ENCODE data around the gene NEURL1. TPM values are rescaled to one million over a fixed set of nuclear protein-coding genes. Genes with fewer than 3 reads are reported as not detected.
A peak's percentile ranks its signal among the peaks of the same experiment; 100 is the strongest.

Gene NEURL1
- total RNA-seq, 2 experiments from 2014 or later = 0.47 TPM; not detected in 1

DNA sequence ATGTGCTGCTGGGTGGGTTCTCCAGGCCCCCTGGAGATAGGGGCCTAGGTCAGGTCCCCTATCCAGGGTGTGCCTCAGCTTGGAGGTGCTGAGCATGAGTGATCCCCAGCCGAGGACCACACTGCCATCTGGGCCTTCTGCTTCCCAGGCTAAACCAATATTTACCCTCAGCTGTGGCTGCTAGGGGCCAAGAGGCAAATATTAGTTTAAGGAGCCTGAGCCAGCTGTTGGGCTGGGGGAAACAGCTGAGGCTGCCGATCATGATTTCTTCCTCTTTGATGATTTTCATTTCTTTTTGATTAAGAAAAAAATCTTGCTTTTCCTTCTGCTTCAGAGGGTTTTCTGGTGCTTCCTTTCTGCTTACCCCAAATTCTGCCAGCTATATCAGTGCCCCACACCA, 83.4 kb downstream of the NEURL1 start:
- no TSS peak for BruUV-seq (replicated peaks)
- ChIA-PET CTCF (ENCODE audit: unreplicated experiment) (no interaction called here), POLR2A (no interaction called here)
- Histone ChIP-seq H3K79me2 (ENCODE audit: insufficient read depth, low read depth, low read length) (no peaks in the 10 kb centered on the region), H3K4me3 (ENCODE audit: low read depth, low read length, poor library complexity, severe bottlenecking) (no peak overlapping the region), H3K9me3 (ENCODE audit: low read length) (no peaks in the 10 kb centered on the region), H3K36me3 (ENCODE audit: insufficient read depth, low read length) (no peaks in the 10 kb centered on the region), H3K4me2 (ENCODE audit: low read length) (no peak overlapping the region), H3K9me2 (ENCODE audit: insufficient read depth, low read length) (no peaks in the 10 kb centered on the region), H3K4me1 (ENCODE audit: insufficient read depth, low read length, poor library complexity, severe bottlenecking) (no peaks in the 10 kb centered on the region), H3K27ac (ENCODE audit: low read depth, low read length, poor library complexity, severe bottlenecking) (no peak overlapping the region), H4K20me1 (ENCODE audit: insufficient read depth, low read length) (no peaks in the 10 kb centered on the region), H2AFZ (ENCODE audit: low read length) (no peak overlapping the region)
- no peak for DNase-seq (ENCODE audit: low spot score)
- intact Hi-C loops (cut with micrococcal nuclease; ENCODE audit: unreplicated experiment) = no loop called here
- TF ChIP-seq, protein P1, sequence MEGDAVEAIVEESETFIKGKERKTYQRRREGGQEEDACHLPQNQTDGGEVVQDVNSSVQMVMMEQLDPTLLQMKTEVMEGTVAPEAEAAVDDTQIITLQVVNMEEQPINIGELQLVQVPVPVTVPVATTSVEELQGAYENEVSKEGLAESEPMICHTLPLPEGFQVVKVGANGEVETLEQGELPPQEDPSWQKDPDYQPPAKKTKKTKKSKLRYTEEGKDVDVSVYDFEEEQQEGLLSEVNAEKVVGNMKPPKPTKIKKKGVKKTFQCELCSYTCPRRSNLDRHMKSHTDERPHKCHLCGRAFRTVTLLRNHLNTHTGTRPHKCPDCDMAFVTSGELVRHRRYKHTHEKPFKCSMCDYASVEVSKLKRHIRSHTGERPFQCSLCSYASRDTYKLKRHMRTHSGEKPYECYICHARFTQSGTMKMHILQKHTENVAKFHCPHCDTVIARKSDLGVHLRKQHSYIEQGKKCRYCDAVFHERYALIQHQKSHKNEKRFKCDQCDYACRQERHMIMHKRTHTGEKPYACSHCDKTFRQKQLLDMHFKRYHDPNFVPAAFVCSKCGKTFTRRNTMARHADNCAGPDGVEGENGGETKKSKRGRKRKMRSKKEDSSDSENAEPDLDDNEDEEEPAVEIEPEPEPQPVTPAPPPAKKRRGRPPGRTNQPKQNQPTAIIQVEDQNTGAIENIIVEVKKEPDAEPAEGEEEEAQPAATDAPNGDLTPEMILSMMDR (conservative IDR thresholded peaks at IDR 0.05; ENCODE audit: low read length) = no peak
- no peak for TF ChIP-seq EZH2phosphoT487 (IDR thresholded peaks at IDR 0.05; ENCODE audit: borderline replicate concordance, low read depth, low read length)

DNA sequence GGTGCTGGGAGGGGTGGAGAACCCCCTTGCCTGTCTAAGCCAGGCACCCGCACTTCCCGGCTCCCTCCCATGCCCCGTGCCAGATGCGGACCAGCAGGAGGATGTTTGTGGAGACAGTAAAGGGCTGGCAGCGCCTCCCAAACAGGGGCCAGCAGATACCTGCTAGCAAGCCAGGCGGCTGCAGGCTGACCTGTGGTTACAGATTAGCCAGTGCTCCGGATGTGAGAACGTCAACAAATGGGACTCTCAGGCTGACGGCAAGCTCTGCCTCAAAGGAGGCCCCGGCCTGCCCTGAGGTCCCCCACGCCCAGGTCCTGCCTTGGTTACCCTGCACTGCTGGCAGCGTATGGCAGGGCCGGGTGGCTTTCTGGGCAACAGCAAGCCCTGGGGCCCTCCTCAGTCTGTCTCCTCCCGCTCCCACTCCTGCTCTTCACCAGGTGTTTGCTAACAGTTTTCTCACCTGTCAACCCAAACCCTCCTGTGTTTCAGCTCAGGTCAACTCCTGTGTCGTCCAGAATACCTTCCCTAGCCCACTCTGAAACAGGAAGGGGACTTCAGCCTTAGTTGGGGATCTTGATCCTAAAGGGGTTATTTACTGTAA, 85.4 kb downstream of the NEURL1 start:
- no peaks in the 10 kb centered on the region for H3K9me3 ChIP-seq (ENCODE audit: low read length)
- ChIA-PET CTCF (ENCODE audit: unreplicated experiment) (no interaction called here), POLR2A (no interaction called here)
- TF ChIP-seq, protein P1 (conservative IDR thresholded peaks at IDR 0.05; ENCODE audit: low read length) = no peak
- no peak for TF ChIP-seq EZH2phosphoT487 (IDR thresholded peaks at IDR 0.05; ENCODE audit: borderline replicate concordance, low read depth, low read length)
- no peak overlapping the region for H2AFZ ChIP-seq (ENCODE audit: low read length)
- no peak for DNase-seq (ENCODE audit: low spot score)
- no peak overlapping the region for H3K4me2 ChIP-seq (ENCODE audit: low read length)
- H3K27ac ChIP-seq (ENCODE audit: low read depth, low read length, poor library complexity, severe bottlenecking) = no peak overlapping the region
- no peaks in the 10 kb centered on the region for H4K20me1 ChIP-seq (ENCODE audit: insufficient read depth, low read length)
- H3K4me1 ChIP-seq (ENCODE audit: insufficient read depth, low read length, poor library complexity, severe bottlenecking) = peaks cover 3% of the 10 kb centered on the region
- no peaks in the 10 kb centered on the region for H3K36me3 ChIP-seq (ENCODE audit: insufficient read depth, low read length)
- no peaks in the 10 kb centered on the region for H3K79me2 ChIP-seq (ENCODE audit: insufficient read depth, low read depth, low read length)
- no peaks in the 10 kb centered on the region for H3K9me2 ChIP-seq (ENCODE audit: insufficient read depth, low read length)
- no peak overlapping the region for H3K4me3 ChIP-seq (ENCODE audit: low read depth, low read length, poor library complexity, severe bottlenecking)
- BruUV-seq (replicated peaks) = no TSS peak
- intact Hi-C loops (cut with micrococcal nuclease; ENCODE audit: unreplicated experiment) = no loop called here

DNA sequence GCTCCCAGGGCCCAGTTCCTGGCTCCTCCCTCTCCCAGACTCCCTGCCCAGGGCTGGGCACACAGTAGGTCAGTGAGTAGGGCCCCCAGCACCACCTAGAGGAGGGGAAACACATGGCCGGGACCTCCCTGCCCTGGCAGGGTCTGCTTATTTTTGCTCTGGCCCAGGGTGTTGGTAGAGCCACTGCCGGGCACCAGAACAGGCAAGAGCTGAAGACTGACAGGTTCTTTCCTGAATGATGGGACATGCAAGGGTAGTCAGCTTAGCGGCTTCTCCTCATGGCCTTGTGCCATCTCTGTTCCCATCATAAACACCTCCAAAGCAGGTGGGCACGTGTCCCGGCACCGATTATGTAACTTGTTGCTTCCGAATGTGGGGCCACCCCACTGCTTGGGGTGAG, 86.5 kb downstream of the NEURL1 start:
- Histone ChIP-seq H3K27ac (ENCODE audit: low read depth, low read length, poor library complexity, severe bottlenecking) (no peak overlapping the region), H4K20me1 (ENCODE audit: insufficient read depth, low read length) (no peaks in the 10 kb centered on the region), H2AFZ (ENCODE audit: low read length) (no peak overlapping the region), H3K4me1 (ENCODE audit: insufficient read depth, low read length, poor library complexity, severe bottlenecking) (peaks cover 9% of the 10 kb centered on the region), H3K9me3 (ENCODE audit: low read length) (no peaks in the 10 kb centered on the region), H3K4me3 (ENCODE audit: low read depth, low read length, poor library complexity, severe bottlenecking) (no peak overlapping the region), H3K4me2 (ENCODE audit: low read length) (no peak overlapping the region), H3K36me3 (ENCODE audit: insufficient read depth, low read length) (no peaks in the 10 kb centered on the region), H3K9me2 (ENCODE audit: insufficient read depth, low read length) (no peaks in the 10 kb centered on the region), H3K79me2 (ENCODE audit: insufficient read depth, low read depth, low read length) (no peaks in the 10 kb centered on the region)
- intact Hi-C loops (cut with micrococcal nuclease; ENCODE audit: unreplicated experiment) = no loop called here
- TF ChIP-seq EZH2phosphoT487 (IDR thresholded peaks at IDR 0.05; ENCODE audit: borderline replicate concordance, low read depth, low read length) = no peak
- TF ChIP-seq, protein P1 (conservative IDR thresholded peaks at IDR 0.05; ENCODE audit: low read length) = 0 out of 2 replicates have a peak, but pooled peaks have one; percentile 30
- no TSS peak for BruUV-seq (replicated peaks)
- CTCF ChIA-PET (ENCODE audit: unreplicated experiment) = no interaction called here
- POLR2A ChIA-PET = interaction anchor here (0.5 kb wide), 1 partner anchor 65 kb away, joined by 3 read pairs; no protein-coding TSS in a partner anchor
- DNase-seq (ENCODE audit: low spot score) = no peak
